Measurements from ENCODE around the gene TBX1.

GRCh38 chr22:19772422-19772672, 11.8 kb downstream of the TBX1 start:
- TF ChIP-seq, protein P1, sequence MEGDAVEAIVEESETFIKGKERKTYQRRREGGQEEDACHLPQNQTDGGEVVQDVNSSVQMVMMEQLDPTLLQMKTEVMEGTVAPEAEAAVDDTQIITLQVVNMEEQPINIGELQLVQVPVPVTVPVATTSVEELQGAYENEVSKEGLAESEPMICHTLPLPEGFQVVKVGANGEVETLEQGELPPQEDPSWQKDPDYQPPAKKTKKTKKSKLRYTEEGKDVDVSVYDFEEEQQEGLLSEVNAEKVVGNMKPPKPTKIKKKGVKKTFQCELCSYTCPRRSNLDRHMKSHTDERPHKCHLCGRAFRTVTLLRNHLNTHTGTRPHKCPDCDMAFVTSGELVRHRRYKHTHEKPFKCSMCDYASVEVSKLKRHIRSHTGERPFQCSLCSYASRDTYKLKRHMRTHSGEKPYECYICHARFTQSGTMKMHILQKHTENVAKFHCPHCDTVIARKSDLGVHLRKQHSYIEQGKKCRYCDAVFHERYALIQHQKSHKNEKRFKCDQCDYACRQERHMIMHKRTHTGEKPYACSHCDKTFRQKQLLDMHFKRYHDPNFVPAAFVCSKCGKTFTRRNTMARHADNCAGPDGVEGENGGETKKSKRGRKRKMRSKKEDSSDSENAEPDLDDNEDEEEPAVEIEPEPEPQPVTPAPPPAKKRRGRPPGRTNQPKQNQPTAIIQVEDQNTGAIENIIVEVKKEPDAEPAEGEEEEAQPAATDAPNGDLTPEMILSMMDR (IDR thresholded peaks at IDR 0.05) = no peak
- TF ChIP-seq ATF6 (CRISPR knock-in tag; IDR thresholded peaks at IDR 0.05) (no peak), TEAD4 (CRISPR knock-in tag; IDR thresholded peaks at IDR 0.05) (no peak), ESRRA (CRISPR knock-in tag; IDR thresholded peaks at IDR 0.05; ENCODE audit: borderline replicate concordance) (no peak), MAX (CRISPR knock-in tag; IDR thresholded peaks at IDR 0.05) (no peak), JUN (CRISPR knock-in tag; IDR thresholded peaks at IDR 0.05) (no peak), GABPB1 (CRISPR knock-in tag; IDR thresholded peaks at IDR 0.05) (no peak), ETV6 (CRISPR knock-in tag; IDR thresholded peaks at IDR 0.05) (no peak), ZNF416 (CRISPR knock-in tag; IDR thresholded peaks at IDR 0.05) (no peak)

All from WTC11 (cell line).